GM12891 (cell line): ENCODE results near the gene NCOR2.

ENCODE experiments used
- PAX5 ChIP-seq: IDR thresholded peaks from 2 replicates; pipeline ENCODE4 v1.6.1; 2011; ENCODE audit warnings: low read length, moderate library complexity, mild to moderate bottlenecking; ENCODE audit not compliant: insufficient read depth, severe bottlenecking
- POLR2A ChIP-seq: IDR thresholded peaks from 2 replicates; pipeline ENCODE4 v1.6.1; 2011; ENCODE audit warnings: low read depth, low read length, control low read depth
- POLR2AphosphoS5 ChIP-seq: IDR thresholded peaks from 2 replicates; pipeline ENCODE4 v1.6.1; 2011; ENCODE audit warnings: low read depth, low read length, control low read depth
- POU2F2 ChIP-seq: IDR thresholded peaks from 2 replicates; pipeline ENCODE4 v1.6.1; 2011; ENCODE audit warnings: low read depth, mild to moderate bottlenecking, control low read depth, low read length, moderate library complexity
- SPI1 ChIP-seq: IDR thresholded peaks from 2 replicates; pipeline ENCODE4 v1.6.1; 2011; ENCODE audit warnings: low read depth, low read length, control low read depth
- TAF1 ChIP-seq: IDR thresholded peaks from 2 replicates; pipeline ENCODE4 v1.6.1; 2011; ENCODE audit warnings: low read depth, low read length, control low read depth

GRCh38 chr12:124564232-124564958 lies 3.0 kb downstream of the NCOR2 start:
- TF ChIP-seq POLR2AphosphoS5 (no peak), TAF1 (no peak), POLR2A (no peak), POU2F2 (no peak), SPI1 (no peak), PAX5 (no peak)
